GM18505 (cell line): Measurements from ENCODE around the gene ATP8A2.

Experiments
- ATAC-seq: cut with Tn5 transposase; IDR thresholded peaks from one replicate; pipeline ENCODE4 v1.9.1; 2021; ENCODE audit not compliant: unreplicated experiment
- POLR2A ChIP-seq: IDR thresholded peaks from 4 replicates; pipeline ENCODE4 v1.6.1; 2011; ENCODE audit warnings: borderline replicate concordance; ENCODE audit not compliant: insufficient read depth, insufficient read length; ENCODE audit errors: extremely low read depth

Gene ATP8A2

DNA sequence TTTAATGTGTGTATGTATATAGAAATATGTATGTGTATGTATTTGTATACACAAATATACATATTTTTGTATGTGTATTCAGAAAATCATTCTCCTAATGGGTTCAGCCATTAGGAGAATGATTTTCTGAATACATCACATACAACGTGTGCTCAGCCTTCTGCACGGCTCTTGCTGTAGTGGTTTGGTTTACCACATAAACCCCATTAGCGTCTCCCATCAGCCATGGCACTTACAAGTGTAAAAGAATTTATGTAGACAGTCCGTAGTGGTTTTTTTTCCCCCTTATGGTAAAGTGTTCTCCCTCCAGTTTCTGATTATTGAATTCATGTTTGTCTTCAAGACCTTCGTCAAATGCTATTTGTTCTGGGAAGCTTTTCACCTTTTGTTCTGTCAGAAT, 38.2 kb downstream of the ATP8A2 start:
- no peak for ATAC-seq
- no peak for TF ChIP-seq POLR2A

- ATAC-seq: no peak
- TF ChIP-seq POLR2A: no peak
Observed at GRCh38 chr13:25415241-25415640, 43.5 kb downstream of the ATP8A2 start.

DNA sequence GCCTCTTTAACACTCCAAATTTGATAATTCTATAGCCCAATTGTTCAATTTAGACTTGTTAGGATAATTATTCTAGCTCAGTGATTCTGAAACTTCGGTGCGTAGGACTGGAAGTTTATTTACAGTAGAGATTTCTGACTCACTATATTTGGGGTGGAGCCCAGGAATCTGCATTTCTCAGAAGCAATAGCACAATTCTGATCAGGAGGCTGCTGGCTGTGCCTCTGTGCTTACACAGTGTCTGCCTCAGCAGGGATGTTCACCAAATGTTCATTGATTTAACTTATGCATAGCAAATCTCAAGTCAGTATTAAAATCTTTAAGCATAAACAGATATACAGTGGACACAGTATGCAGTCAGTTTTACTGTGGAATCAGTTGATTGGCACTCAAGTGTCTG, 45.8 kb downstream of the ATP8A2 start:
- TF ChIP-seq POLR2A: no peak
- no peak for ATAC-seq

DNA sequence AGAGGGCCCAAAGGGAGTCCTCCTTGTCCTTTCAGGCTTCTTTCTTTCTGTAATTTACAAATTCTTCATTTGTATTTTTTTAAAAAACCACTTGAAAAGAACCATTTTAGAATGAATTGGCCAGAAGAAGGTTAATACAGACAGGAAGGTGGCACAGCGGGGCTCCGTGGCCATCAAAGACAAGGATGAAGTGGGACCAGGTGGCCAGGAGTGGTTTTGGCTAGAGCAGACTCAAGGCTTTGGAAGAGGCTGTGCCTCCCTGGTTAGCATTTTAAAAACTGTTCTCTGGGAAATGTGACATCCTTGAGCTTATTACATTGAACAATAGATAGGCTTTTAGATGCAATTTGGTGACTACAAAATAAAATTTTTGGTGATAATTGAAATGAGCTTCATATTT, 48.4 kb downstream of the ATP8A2 start:
- no peak for ATAC-seq
- no peak for TF ChIP-seq POLR2A

DNA sequence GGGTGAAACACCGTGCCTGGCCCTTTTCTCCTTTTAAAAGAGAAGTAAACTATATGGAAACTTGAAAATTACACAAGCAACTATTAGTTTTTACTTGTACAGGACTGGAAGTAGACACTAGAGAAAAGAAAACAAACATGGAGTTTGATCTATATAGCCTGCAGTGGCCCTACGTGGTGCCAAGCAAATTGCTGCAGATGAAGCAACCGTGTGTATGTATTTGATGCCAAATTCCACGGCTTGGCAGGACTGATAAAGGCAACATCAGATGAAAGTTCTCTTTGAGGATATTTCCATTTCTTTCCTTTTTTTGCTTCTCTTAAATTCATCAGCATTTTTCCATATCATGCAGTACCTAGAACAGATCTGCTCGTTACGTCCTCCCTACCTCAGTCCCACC, 49.8 kb downstream of the ATP8A2 start:
- ATAC-seq: no peak
- no peak for TF ChIP-seq POLR2A

- TF ChIP-seq POLR2A: no peak
- no peak for ATAC-seq
Observed at GRCh38 chr13:25422153-25422552, 50.4 kb downstream of the ATP8A2 start.

GRCh38 chr13:25423831-25424230, 52.1 kb downstream of the ATP8A2 start:
- TF ChIP-seq POLR2A: no peak
- no peak for ATAC-seq

- no peak for ATAC-seq
- no peak for TF ChIP-seq POLR2A
Observed at GRCh38 chr13:25429466-25429865, 57.7 kb downstream of the ATP8A2 start.

DNA sequence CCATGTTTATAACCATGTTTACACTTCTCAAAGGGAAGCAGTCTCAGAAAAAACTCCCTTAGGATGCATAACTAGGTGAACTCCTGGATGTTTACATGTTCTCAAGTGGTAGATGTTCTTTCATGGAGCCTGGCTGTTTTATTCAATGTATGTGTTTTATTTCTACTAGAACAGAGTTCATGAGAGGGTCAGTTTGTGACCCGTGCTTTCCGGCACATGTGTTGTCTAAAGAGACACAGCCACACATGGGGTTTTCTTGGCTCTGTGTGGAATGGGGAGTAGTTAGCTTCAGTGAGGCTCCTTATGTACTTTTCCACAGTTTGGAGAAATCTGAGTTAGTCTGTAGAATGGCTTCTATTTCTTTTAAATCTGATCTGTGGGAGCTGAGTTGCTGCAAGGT, 60.9 kb downstream of the ATP8A2 start:
- no peak for TF ChIP-seq POLR2A
- no peak for ATAC-seq

GRCh38 chr13:25440061-25440460, 68.3 kb downstream of the ATP8A2 start:
- no peak for TF ChIP-seq POLR2A
- ATAC-seq: no peak

GRCh38 chr13:25446261-25446660, 74.5 kb downstream of the ATP8A2 start:
- ATAC-seq: no peak
- TF ChIP-seq POLR2A: no peak

- no peak for TF ChIP-seq POLR2A
- ATAC-seq: no peak
Observed at GRCh38 chr13:25447396-25447795, 75.6 kb downstream of the ATP8A2 start.

GRCh38 chr13:25453850-25454365, 82.1 kb downstream of the ATP8A2 start:
- no peak for ATAC-seq

DNA sequence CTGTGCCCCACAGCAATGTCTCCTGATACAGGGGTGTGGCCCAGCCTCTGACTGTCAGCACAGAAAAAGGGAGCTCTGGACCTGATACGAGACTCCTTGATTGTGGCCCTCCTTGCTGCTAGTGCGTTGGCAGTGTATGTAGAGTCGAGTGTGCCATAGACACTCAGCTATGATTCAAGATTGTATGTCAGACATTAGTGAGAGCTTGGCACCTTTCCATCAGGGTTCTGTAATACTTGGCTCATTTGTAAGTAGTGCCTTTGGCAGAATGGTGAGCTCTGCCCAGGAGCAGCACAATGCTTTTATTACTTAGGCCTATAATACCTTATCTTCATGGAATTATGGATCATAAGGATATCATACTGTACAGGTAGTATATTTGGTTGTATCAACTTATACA, 83.4 kb downstream of the ATP8A2 start:
- TF ChIP-seq POLR2A: no peak
- no peak for ATAC-seq

More at GRCh38 chr13:25453850-25454365, 82.1 kb downstream of the ATP8A2 start:
- no peak for TF ChIP-seq POLR2A

- TF ChIP-seq POLR2A: no peak
Observed at GRCh38 chr13:25457566-25457965, 85.8 kb downstream of the ATP8A2 start.

More at GRCh38 chr13:25457566-25457965, 85.8 kb downstream of the ATP8A2 start:
- ATAC-seq: no peak
